ENCODE results near the gene EEIG1. TPM values are rescaled to one million over a fixed set of nuclear protein-coding genes. Genes with fewer than 3 reads are reported as not detected.

EEIG1 gene
- total and polyA plus RNA-seq, 2 experiments from 2014 or later = 11.2 to 22.4 TPM

DNA sequence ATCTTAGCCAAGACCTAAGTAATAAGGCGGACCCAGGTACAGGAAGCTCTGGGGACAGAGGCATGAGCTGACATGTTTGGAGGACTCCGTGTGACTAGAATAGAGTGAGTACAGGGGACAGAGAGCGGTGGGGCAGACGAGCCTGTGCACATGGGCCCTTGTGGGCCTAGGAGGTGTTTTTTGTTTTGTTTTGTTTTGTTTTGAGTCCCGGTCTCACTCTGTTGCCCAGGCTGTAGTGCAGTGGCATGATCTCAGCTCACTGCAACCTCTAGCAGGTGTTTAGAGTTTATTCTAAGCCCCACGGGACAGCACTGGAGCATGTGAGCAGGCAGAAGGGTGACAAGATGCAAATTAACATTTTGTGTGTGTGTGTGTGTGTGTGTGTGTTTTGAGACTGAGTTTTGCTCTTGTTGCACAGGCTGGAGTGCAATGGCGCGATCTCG is 3.1 kb upstream of the EEIG1 start:
- Histone ChIP-seq H3K4me3 (no peak overlapping the region), H3F3A (replicated peaks; ENCODE audit: low read depth) (peaks cover 17% of the 10 kb centered on the region), H4K20me1 (replicated peaks; ENCODE audit: insufficient read depth) (peaks cover 4% of the 10 kb centered on the region; the same call in 1 of the 2 replicates), H2AFZ (no peak overlapping the region), H3K4me2 (no peak overlapping the region), H3K36me3 (ENCODE audit: insufficient read depth) (no peaks in the 10 kb centered on the region), H3K9me2 (ENCODE audit: insufficient read depth) (no peaks in the 10 kb centered on the region), H3K27me3 (ENCODE audit: insufficient read depth) (no peaks in the 10 kb centered on the region), H3K27ac (ENCODE audit: low read depth) (no peak overlapping the region), H3K79me2 (replicated peaks; ENCODE audit: insufficient read depth) (peaks cover 14% of the 10 kb centered on the region), H3K4me1 (ENCODE audit: insufficient read depth) (peaks cover 11% of the 10 kb centered on the region)
- Mint-ChIP-seq H3K36me3 (ENCODE audit: low read depth) (peaks cover 3% of the 10 kb centered on the region; the same call in 1 of the 3 replicates), H3K9me3 (no peaks in the 10 kb centered on the region), H3K27me3 (ENCODE audit: insufficient read depth, low read depth, poor library complexity) (peaks cover 12% of the 10 kb centered on the region), H3K27ac (0 out of 2 replicates have a peak overlapping the region, but pooled peaks have one; percentile 56), H3K4me3 (no peak overlapping the region), H3K4me1 (peaks cover 34% of the 10 kb centered on the region)
- ATAC-seq = no peak
- DNase-seq (ENCODE audit: low spot score) = no peak
- no peak for TF ChIP-seq JUNB (IDR thresholded peaks at IDR 0.05; ENCODE audit: unreplicated experiment)
- TF ChIP-seq, protein P1, sequence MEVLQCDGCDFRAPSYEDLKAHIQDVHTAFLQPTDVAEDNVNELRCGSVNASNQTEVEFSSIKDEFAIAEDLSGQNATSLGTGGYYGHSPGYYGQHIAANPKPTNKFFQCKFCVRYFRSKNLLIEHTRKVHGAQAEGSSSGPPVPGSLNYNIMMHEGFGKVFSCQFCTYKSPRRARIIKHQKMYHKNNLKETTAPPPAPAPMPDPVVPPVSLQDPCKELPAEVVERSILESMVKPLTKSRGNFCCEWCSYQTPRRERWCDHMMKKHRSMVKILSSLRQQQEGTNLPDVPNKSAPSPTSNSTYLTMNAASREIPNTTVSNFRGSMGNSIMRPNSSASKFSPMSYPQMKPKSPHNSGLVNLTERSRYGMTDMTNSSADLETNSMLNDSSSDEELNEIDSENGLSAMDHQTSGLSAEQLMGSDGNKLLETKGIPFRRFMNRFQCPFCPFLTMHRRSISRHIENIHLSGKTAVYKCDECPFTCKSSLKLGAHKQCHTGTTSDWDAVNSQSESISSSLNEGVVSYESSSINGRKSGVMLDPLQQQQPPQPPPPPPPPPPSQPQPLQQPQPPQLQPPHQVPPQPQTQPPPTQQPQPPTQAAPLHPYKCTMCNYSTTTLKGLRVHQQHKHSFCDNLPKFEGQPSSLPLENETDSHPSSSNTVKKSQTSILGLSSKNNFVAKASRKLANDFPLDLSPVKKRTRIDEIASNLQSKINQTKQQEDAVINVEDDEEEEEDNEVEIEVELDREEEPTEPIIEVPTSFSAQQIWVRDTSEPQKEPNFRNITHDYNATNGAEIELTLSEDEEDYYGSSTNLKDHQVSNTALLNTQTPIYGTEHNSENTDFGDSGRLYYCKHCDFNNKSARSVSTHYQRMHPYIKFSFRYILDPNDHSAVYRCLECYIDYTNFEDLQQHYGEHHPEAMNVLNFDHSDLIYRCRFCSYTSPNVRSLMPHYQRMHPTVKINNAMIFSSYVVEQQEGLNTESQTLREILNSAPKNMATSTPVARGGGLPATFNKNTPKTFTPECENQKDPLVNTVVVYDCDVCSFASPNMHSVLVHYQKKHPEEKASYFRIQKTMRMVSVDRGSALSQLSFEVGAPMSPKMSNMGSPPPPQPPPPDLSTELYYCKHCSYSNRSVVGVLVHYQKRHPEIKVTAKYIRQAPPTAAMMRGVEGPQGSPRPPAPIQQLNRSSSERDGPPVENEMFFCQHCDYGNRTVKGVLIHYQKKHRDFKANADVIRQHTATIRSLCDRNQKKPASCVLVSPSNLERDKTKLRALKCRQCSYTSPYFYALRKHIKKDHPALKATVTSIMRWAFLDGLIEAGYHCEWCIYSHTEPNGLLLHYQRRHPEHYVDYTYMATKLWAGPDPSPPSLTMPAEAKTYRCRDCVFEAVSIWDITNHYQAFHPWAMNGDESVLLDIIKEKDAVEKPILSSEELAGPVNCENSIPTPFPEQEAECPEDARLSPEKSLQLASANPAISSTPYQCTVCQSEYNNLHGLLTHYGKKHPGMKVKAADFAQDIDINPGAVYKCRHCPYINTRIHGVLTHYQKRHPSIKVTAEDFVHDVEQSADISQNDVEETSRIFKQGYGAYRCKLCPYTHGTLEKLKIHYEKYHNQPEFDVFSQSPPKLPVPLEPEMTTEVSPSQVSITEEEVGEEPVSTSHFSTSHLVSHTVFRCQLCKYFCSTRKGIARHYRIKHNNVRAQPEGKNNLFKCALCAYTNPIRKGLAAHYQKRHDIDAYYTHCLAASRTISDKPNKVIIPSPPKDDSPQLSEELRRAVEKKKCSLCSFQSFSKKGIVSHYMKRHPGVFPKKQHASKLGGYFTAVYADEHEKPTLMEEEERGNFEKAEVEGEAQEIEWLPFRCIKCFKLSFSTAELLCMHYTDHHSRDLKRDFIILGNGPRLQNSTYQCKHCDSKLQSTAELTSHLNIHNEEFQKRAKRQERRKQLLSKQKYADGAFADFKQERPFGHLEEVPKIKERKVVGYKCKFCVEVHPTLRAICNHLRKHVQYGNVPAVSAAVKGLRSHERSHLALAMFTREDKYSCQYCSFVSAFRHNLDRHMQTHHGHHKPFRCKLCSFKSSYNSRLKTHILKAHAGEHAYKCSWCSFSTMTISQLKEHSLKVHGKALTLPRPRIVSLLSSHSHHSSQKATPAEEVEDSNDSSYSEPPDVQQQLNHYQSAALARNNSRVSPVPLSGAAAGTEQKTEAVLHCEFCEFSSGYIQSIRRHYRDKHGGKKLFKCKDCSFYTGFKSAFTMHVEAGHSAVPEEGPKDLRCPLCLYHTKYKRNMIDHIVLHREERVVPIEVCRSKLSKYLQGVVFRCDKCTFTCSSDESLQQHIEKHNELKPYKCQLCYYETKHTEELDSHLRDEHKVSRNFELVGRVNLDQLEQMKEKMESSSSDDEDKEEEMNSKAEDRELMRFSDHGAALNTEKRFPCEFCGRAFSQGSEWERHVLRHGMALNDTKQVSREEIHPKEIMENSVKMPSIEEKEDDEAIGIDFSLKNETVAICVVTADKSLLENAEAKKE (CRISPR knock-in tag; IDR thresholded peaks at IDR 0.05) = no peak
- no peak for TF ChIP-seq EZH2 (IDR thresholded peaks at IDR 0.05; ENCODE audit: low read depth, unreplicated experiment)
- no peak for TF ChIP-seq EZH2phosphoT487 (IDR thresholded peaks at IDR 0.05; ENCODE audit: unreplicated experiment)

DNA sequence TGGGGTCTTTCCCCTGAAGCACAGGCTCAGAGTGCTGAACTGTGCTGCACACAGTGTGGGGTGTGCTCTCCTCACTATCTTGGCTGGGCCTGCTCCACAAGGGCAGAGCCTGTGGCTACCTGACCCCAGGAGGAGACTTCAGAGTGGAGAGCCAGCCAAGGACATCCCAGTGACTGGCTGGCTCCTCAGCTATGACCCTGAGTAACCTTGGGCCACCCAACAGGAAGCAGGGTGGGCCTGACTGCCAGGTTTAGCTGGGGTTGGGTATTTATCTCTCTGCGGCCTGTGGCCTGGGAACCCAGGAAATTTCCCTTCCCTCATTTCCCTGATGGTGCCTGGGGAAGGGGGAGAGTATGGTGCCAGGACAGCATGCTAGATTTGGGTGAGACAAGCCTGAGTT is 2.1 kb upstream of the EEIG1 start:
- peaks cover 17% of the 10 kb centered on the region for H3K27me3 Mint-ChIP-seq (ENCODE audit: insufficient read depth, low read depth, poor library complexity)
- Histone ChIP-seq H3K36me3 (ENCODE audit: insufficient read depth) (no peaks in the 10 kb centered on the region), H3K27me3 (ENCODE audit: insufficient read depth) (no peaks in the 10 kb centered on the region), H2AFZ (no peak overlapping the region), H3K79me2 (replicated peaks; ENCODE audit: insufficient read depth) (peaks cover 23% of the 10 kb centered on the region), H3K4me1 (ENCODE audit: insufficient read depth) (peaks cover 21% of the 10 kb centered on the region), H3K27ac (ENCODE audit: low read depth) (no peak overlapping the region), H3K4me3 (no peak overlapping the region), H3K4me2 (no peak overlapping the region), H3K9me2 (ENCODE audit: insufficient read depth) (no peaks in the 10 kb centered on the region), H3F3A (replicated peaks; ENCODE audit: low read depth) (peaks cover 18% of the 10 kb centered on the region), H4K20me1 (replicated peaks; ENCODE audit: insufficient read depth) (peaks cover 9% of the 10 kb centered on the region; the same call in 1 of the 2 replicates)
- DNase-seq (ENCODE audit: low spot score) (no peak), ATAC-seq (no peak)
- 0 out of 2 replicates have a peak overlapping the region, but pooled peaks have one; percentile 21 for H3K27ac Mint-ChIP-seq
- H3K36me3 Mint-ChIP-seq (ENCODE audit: low read depth) = peaks cover 4% of the 10 kb centered on the region; the same call in 1 of the 3 replicates
- H3K9me3 Mint-ChIP-seq = no peaks in the 10 kb centered on the region
- H3K4me1 Mint-ChIP-seq = peaks cover 39% of the 10 kb centered on the region
- H3K4me3 Mint-ChIP-seq = no peak overlapping the region
- TF ChIP-seq, protein P2, sequence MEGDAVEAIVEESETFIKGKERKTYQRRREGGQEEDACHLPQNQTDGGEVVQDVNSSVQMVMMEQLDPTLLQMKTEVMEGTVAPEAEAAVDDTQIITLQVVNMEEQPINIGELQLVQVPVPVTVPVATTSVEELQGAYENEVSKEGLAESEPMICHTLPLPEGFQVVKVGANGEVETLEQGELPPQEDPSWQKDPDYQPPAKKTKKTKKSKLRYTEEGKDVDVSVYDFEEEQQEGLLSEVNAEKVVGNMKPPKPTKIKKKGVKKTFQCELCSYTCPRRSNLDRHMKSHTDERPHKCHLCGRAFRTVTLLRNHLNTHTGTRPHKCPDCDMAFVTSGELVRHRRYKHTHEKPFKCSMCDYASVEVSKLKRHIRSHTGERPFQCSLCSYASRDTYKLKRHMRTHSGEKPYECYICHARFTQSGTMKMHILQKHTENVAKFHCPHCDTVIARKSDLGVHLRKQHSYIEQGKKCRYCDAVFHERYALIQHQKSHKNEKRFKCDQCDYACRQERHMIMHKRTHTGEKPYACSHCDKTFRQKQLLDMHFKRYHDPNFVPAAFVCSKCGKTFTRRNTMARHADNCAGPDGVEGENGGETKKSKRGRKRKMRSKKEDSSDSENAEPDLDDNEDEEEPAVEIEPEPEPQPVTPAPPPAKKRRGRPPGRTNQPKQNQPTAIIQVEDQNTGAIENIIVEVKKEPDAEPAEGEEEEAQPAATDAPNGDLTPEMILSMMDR (conservative IDR thresholded peaks at IDR 0.05; ENCODE audit: low read depth in 2 of 2) = no peak
- TF ChIP-seq, protein P3, sequence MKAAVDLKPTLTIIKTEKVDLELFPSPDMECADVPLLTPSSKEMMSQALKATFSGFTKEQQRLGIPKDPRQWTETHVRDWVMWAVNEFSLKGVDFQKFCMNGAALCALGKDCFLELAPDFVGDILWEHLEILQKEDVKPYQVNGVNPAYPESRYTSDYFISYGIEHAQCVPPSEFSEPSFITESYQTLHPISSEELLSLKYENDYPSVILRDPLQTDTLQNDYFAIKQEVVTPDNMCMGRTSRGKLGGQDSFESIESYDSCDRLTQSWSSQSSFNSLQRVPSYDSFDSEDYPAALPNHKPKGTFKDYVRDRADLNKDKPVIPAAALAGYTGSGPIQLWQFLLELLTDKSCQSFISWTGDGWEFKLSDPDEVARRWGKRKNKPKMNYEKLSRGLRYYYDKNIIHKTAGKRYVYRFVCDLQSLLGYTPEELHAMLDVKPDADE (IDR thresholded peaks at IDR 0.05) = no peak
- TF ChIP-seq ZNF114 (CRISPR knock-in tag; IDR thresholded peaks at IDR 0.05) (no peak), CREB1 (CRISPR knock-in tag; IDR thresholded peaks at IDR 0.05; ENCODE audit: low read depth) (no peak), EZH2phosphoT487 (IDR thresholded peaks at IDR 0.05; ENCODE audit: unreplicated experiment) (no peak), EZH2 (IDR thresholded peaks at IDR 0.05; ENCODE audit: low read depth, unreplicated experiment) (no peak), JUNB (IDR thresholded peaks at IDR 0.05; ENCODE audit: unreplicated experiment) (no peak), ZNF331 (CRISPR knock-in tag; IDR thresholded peaks at IDR 0.05; ENCODE audit: low read depth) (no peak), POLR2AphosphoS5 (IDR thresholded peaks at IDR 0.05; ENCODE audit: low read depth) (no peak), NANOG (IDR thresholded peaks at IDR 0.05; ENCODE audit: borderline replicate concordance) (no peak)
